GM19397 (cell line): ENCODE results near the gene MYADM.

Experiments
- ATAC-seq: cut with Tn5 transposase; IDR thresholded peaks from one replicate; pipeline ENCODE4 v1.9.1; 2021; ENCODE audit warnings: mild to moderate bottlenecking, moderate library complexity; ENCODE audit not compliant: unreplicated experiment

The MYADM gene

DNA sequence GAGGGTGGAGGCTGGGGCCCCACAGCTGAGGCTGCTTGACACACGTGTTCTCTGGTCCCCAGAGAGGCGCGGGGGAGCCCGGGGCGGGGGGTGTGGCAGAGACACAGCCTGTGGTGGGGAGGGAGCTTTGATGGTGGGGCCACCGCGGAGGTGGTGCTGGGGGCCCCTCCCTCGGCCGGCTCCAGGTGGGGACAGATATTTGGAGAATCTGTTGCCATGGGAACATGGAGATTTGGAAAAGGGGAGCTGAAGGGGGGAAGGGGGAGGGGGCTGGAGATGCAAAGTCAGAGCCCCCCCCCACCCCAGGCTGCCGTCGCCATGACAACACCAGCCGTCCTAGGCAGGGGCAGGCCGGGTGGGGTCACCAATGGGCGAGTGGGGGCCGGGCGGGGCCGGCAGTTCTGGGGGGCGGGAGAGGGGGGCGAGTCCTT is 15.6 kb downstream of the MYADM start:
- ATAC-seq: no peak

DNA sequence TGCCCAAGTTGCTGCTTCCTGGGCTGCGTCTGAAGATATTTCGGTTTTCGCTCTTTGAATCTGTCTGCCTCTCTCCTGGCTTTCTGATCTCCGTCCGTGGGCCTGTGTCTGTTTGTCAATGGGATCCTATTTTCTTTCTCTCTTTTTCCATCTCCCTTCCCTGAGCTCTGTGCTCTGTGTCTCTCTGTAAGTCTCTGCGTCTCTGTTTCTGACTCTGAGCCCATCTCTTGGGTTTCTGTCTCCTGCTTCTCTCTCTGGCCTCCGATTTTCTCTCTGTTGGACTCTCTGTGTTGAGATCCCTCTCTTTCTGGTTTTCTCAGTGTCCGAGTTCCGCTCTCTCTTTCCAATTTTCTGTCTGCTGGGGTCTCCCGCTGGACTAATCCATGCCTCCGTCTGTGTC is 16.1 kb downstream of the MYADM start:
- ATAC-seq: no peak

DNA sequence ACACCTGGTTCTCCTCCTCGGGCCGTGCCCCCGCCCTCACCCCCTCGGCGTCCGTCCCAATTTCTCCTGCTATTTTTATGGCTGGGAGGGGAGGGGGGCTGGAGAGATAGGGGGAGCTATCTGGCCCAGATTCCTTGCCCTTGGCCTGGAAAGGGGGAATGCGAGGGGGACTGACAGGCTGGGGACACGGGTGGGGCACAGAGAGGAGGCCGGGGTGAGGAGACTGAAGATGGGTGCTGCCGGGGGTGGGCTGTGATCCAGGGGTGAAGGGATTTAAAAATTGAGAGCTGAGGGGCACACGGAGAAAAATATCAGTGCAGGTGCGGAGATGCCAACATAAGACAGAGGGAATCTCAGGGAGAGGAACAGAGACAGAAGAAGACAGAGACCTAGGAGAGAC is 16.6 kb downstream of the MYADM start:
- ATAC-seq: no peak

DNA sequence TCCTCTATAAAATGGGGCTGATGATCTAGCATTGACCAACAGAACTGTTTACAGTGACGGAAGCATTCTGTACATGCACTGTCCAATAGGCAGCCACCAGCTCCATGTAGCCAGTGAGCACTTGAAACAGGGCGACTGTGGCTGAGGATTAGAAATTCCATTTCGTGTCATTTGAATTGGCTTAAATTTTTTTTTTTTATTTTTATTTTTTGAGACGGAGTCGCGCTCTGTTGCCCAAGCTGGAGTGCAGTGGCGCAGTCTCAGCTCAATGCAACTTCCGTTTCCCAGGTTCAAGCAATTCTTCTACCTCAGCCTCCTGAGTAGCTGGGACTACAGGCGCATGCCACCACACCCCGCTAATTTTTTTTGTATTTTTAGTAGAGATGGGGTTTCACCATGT is 17.4 kb downstream of the MYADM start:
- ATAC-seq: no peak

DNA sequence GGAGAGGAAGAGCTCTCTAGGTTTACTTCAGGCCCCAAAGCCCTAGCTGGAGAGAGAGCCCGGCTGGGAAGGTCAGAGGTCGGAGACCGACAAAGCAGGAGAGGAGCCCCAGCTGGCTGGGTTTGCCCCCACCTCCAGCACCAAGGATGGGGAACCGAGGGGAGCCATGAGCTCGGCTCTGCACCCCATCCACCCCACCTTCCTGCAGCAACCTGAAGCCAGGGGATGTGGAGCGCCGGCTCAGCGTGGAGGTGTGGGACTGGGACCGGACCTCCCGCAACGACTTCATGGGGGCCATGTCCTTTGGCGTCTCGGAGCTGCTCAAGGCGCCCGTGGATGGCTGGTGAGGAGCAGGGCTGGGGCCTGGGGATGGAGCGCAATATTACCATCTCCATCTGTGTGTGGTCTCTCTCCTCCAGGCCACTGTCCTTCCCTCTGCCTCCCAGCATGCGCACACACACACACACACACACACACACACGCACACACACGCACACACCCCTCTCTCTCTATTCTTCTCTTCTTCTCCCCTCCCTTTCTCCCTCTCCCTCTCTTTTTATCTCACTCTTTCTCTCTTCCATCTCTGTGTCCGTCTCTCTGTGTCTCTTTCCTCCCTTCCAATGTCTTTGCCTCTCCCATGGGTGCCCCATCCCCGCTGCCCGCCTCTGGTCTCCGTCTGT is 24.8 kb downstream of the MYADM start:
- no peak for ATAC-seq

DNA sequence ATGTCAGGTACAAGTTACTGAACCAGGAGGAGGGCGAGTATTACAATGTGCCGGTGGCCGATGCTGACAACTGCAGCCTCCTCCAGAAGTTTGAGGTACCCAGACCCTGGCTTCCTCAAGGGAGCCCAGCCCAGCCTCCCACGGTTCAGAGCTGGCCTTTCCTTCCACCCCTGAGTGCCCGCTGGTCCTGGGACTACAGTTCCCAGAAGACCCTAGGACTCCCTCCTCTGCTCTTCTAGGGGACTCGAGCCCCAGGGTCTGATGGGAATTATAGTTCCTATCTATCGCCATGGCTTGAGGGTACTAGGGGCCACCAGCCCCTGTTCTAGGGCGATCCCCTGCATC is 25.3 kb downstream of the MYADM start:
- ATAC-seq: no peak

DNA sequence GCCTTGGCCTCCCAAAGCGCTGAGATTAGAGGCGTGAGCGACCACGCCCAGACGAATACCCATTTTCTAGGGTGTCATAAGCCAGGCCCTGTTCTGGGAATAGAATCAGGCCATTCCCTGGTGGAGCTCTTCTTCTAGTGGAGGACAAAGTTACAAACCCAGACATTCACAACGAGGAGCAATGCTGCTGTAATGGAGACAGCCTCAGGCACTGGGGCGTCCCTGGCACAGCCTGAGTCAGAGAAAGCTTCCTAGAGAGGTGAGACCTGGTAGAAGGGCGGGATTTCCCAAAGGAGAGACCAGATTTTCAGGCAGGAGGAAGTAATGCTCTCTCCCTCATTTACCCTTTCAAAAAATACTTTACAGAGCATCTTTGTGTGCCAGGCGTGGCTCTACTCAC is 27.0 kb downstream of the MYADM start:
- ATAC-seq: no peak

DNA sequence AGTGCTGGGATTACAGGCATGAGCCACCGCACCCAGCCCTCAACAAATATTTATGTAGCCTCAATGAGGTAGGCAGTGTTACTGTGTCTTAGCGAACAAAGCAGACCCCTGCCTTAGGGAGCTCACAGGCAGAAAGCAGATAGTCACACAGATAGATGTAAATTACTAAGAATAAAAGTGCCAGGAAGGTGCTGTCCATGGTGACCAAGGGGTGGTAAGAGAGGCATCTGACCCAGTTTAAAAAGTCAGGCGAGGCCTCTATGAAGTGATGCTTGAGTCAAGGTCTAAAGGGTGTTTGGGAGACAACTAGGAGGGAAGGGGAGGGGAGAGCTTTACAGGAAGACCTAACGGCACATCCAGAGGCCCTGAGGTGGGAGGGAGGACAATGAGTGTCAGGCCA is 29.0 kb downstream of the MYADM start:
- no peak for ATAC-seq

DNA sequence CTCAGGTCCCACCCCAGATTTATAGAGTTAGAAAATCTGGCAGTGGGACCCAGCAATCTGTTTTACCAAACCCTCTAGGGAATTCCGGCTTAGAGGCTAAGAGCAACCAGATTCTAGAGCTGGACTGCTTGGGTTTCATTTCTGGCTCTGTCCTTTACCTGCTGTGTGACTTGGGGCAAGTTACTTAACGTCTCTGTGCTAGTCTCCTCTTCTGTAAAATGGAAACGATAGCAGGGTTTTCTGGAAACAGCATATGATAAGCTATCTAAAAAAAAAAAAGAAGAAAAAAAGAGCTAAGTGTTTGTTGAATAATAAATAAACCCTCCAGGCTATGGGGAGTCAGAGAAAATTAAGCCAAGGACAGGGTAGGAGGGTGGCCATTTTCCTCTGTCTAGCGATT is 29.8 kb downstream of the MYADM start:
- no peak for ATAC-seq

DNA sequence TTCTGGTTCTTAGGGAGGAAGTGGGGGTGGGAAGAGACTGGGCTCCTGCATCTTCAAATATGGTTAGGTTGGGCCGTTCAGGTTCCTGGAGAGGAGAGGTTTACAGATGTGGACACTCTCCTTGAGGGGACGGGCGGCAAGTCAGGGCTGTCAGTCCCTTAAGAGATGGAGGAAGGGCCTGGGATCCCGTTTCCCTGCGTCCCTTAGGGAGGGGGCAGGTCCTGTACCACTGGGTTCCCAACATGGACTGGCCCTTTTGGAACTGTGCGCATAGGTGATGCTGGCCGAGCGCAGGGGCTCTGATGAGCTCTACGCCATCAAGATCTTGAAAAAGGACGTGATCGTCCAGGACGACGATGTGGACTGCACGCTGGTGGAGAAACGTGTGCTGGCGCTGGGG is 30.5 kb downstream of the MYADM start:
- no peak for ATAC-seq

DNA sequence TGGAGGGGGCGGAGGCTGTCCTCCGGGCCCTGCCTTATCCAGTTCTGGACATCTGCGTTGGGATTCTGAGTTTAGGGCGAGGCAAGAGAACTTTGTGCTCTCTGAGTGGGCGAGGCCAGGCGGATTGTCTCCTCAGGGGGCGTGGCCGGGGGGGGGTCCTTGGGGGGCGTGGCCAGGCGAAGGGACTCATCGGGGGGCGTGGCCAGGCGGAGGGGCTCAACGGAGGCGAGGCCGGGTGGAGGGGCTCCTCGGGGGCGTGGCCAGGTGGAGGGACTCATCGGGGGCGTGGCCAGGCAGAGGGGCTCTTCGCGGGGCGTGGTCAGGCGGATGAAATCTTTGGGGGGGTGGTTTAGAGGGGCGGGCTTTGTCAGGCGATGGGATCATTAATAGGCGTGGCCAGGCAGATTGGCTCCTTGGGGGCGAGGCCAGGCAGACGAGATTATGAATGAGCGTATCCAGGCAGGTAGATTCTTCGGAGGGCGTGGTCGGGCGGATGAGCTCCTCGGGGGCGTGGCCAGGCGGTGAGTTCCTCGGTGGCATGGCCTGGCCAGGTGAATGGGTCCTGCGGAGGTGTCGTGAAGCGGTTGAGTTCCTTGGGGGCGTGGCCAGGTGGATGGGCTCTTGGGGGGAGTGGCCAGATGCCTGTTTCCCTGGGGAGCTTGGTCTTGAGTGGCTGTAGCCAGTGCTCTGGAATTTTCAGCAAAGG is 31.1 kb downstream of the MYADM start:
- ATAC-seq: no peak

DNA sequence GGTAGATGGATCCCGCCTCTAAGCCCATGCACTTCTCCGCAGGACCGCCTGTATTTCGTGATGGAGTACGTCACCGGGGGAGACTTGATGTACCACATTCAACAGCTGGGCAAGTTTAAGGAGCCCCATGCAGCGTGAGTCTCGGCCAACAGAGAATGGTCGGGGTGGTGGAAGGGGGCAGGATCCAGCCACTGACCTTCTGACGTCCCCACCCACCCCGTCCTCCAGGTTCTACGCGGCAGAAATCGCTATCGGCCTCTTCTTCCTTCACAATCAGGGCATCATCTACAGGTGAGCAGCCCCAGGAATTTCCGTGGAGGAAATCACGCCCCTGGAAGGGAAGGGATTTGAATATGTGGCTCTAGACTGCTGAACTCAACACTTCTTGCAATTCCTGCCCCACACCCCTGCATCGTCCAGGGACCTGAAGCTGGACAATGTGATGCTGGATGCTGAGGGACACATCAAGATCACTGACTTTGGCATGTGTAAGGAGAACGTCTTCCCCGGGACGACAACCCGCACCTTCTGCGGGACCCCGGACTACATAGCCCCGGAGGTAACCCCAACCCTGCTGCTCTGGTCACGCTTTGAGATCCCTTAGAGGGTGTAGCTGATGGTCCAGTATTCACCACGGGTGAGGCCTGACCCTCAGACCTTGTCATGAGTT is 32.6 kb downstream of the MYADM start:
- ATAC-seq: no peak

DNA sequence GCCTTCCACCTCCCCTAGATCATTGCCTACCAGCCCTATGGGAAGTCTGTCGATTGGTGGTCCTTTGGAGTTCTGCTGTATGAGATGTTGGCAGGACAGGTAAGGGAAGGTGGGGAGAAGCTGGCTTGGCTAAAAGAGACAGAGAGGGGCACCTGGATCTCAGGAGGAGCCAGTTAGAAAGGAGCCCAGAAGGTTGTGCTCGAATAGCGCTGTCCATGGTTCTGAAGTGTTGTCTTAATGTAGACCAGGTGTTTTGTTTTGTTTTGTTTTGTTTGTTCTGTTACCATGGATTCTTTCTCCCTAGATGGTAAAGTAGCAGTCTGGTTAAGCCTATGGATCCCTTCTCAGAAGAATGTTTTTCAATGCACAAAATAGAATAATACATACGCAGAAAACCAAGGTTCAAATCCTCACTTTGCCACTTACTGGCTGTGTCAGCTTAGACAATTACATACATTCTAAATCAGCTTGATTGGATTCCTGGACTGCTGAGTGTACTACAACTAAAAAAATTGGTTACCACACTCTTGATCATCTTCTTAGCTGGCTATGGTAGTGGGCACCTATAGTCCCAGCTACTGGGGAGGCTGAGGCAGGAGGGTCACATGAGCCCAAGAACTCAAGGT is 35.5 kb downstream of the MYADM start:
- ATAC-seq: no peak

DNA sequence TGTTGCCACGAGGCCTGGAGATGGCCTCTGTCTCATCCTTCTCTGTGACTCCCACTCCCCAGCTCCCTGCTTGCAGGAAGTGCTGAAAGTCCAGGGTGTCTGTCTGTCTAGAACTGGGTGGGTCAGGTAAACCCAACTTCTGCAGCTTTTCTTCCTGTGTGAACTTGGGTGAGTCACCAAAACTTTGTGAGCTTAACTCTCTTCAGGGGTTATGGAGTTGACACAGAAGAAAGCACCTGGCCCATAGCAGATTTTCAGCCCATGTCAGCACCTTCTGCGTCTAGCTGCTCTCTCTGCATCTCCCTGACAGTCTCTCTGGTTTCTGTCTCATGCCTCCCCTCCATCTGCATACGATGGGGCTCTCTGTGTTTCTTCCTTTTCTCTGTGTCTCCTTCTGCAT is 37.2 kb downstream of the MYADM start:
- no peak for ATAC-seq

DNA sequence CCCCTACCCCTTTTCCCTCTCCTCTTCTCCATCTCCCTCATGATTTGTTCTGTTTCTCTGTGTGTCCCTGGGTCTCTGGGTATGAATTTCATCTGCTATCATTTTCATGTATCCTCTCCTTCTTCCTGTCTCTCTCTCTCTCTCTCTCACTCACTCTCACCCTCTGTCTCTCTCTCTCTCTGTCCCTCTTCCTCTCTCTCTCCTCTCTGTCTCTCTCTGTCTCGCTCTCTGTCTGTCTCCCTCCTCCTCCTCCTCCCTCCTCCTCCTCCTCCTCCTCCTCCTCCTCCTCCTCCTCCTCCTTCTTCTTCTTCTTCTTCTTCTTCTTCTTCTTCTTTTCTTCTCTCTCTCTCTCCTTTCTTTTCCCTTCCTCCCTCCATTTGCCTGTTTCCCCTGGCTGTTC is 38.1 kb downstream of the MYADM start:
- no peak for ATAC-seq

DNA sequence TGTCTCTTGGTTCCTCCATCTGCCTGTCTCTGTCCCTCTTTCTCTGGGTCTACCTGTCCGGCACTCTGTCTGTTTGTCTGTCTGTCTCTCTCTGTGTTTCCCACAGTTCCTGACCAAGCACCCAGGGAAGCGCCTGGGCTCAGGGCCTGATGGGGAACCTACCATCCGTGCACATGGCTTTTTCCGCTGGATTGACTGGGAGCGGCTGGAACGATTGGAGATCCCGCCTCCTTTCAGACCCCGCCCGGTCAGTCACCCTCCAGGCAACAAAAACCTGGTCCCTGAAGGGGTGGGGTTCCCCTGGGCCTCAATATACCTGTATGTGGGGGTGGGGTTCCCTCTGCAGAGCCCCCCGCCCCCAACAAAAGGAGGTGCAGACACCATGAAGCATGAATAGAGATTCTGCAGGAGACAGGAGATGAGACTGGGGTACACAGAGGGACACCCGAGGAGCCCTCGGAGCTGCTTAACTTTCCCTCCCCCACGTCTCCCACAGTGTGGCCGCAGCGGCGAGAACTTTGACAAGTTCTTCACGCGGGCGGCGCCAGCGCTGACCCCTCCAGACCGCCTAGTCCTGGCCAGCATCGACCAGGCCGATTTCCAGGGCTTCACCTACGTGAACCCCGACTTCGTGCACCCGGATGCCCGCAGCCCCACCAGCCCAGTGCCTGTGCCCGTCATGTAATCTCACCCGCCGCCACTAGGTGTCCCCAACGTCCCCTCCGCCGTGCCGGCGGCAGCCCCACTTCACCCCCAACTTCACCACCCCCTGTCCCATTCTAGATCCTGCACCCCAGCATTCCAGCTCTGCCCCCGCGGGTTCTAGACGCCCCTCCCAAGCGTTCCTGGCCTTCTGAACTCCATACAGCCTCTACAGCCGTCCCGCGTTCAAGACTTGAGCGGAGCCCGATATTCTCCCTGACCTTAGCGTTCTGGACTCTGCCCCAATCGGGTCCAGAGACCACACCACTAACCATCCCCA is 38.8 kb downstream of the MYADM start:
- ATAC-seq: no peak

DNA sequence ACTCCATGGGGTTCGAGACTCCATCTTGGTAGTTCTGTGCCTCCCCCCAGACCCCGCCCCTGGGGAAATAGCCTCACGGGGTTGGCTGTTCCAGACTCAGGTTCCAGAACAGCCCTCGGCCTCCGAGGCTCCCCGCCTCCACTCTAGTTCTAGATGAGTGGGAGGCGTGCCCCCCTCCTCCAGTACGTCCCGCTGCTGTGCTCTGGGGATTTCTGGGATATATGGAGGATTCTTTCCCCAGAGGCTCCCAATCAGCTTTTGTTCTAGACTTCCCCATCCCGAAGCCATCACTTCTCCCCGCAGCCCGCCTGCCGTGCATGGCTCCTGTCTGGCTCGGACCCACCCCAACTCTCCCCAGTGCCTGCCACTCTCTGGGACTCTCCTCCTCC is 39.5 kb downstream of the MYADM start:
- no peak for ATAC-seq

DNA sequence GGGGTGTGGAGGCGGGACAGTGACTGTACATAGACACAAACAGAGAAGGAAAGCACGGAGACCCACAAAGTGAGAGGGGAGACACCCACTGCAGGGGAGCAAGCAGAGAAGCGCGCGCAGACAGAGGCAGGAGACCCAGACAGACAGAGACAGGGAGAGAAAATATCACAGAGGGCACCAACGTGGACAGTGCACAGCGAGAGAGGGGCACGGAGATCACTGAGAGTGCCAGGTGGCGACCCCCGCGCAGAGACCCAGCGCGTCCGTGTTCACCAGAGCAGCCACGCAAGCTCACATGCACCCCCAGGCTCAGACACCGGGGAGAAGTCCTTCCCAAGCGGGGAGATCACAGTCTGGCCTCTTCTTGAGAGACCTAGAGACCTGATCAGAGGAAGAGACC is 40.0 kb downstream of the MYADM start:
- ATAC-seq: no peak

DNA sequence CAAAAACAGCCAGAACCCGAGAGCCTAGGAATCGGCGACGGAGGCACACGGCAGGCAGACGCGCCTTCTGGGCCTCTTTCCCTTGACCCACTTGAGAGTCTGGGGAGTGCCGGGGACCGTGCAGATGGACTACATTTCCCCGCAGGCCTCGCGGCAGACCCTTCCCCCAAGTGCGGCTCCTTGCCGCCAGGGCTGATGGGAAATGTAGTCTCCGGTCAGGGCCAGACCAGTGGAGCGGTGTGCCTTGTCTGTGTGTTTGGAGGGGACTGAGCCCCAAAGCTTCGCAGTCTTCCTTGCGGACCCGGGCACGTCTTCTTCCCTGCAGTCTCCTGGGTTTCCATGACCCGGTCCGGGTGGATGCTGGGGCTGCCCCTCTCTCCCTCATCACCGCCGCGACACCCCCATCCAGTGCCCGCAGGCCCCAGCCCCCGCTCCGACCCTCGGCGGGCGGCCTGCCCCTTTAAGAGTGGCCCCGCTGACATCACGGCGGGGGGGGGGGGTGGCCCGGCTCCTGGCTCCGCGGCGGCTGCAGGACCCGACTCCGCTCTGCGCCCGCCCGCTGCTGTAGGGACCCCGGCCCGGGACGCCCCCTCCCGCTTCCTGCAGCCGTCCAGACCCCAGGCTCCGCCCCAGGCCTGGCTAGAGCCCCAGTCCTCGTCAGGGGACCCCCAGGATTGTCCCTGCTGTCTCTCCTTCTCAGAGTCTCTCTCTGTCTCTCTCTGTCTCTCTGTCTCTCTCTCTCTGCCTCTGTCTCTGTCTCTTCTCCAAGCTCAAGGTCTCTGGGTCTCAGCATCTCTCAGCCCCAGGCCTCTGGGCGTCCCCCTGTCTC is 40.6 kb downstream of the MYADM start:
- ATAC-seq: peak; percentile 57

DNA sequence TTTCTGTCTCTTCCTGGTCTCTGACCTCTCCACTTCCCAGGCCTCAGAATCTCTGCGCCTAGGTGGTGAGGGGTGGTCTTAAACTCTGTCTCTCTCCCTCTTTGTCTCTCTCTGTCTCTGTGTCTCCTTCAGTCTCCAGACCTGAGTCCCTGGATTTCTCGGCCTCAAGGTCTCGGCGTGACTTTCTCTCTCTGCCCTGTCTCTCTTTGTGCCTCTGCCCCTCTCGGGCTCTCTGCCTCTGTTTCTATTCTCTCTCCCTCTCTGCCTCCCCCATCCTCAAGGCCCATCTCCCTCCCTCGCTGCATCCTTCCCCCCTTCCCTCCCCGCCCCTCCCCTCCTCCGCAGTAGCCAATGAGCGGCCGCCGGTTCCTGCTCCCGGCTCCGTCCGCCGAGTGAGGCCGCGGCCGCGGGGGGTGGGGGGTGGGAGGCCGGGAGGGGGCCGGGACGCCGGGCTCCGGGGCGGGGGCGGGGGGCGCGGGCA is 41.3 kb downstream of the MYADM start, which contains the start of gene CACNG7:
Gene CACNG7 (plus strand): TSS at position 344 of the 481 bp plus-strand sequence. CDS start 3,554 bp downstream, outside the sequence.
- ATAC-seq: no peak
